Kidney (tissue), 14 donors: ENCODE data around the gene SYNE3. TPM values are rescaled to one million over a fixed set of nuclear protein-coding genes. Genes with fewer than 3 reads are reported as not detected.

ENCODE experiments used
- DNase-seq, 5 donors: peaks; one replicate each; pipeline ENCODE4 v3.0.0-alpha.2; 2013 to 2020
- FAIRE-seq: peaks from 2 replicates; lab custom pipeline; 2012; peaks lifted over from hg19 to GRCh38; lab: Jason Lieb, UNC
- H3K27ac ChIP-seq, 2 donors: one replicate each; pipeline ENCODE4 v1.7.0; 2013; ENCODE audit warnings: low read depth in 2 of 2, low read length in 2 of 2, inconsistent platforms in 1 of 2
- H3K27me3 ChIP-seq: one replicate; pipeline ENCODE4 v1.7.1; 2013; ENCODE audit warnings: low read length, inconsistent platforms; ENCODE audit not compliant: control insufficient read depth, insufficient read depth
- H3K36me3 ChIP-seq, 3 donors: one replicate each; pipeline versions ENCODE4 v1.7.0 to v1.7.1; 2013; ENCODE audit warnings: low read length in 3 of 3, control low read depth in 1 of 3, inconsistent platforms in 1 of 3; ENCODE audit not compliant: insufficient read depth in 3 of 3, control insufficient read depth in 2 of 3
- H3K4me1 ChIP-seq, 3 donors: one replicate each; pipeline versions ENCODE4 v1.7.0 to v1.7.1; 2013; ENCODE audit warnings: low read length in 3 of 3, inconsistent platforms in 1 of 3, low read depth in 1 of 3; ENCODE audit not compliant: control insufficient read depth in 2 of 3, insufficient read depth in 2 of 3
- H3K4me3 ChIP-seq, 3 donors: one replicate each; pipeline versions ENCODE4 v1.7.0 to v1.8.1; 2013; ENCODE audit warnings: low read length in 3 of 3, control low read depth in 1 of 3, inconsistent platforms in 1 of 3
- H3K9ac ChIP-seq, 3 donors: one replicate each; pipeline versions ENCODE4 v1.7.0 to v1.7.1; 2013; ENCODE audit warnings: low read length in 3 of 3, control low read depth in 1 of 3, inconsistent platforms in 1 of 3
- H3K9me3 ChIP-seq, 3 donors: one replicate each; pipeline versions ENCODE4 v1.7.0 to v1.7.1; 2013; ENCODE audit warnings: low read length in 3 of 3, control low read depth in 1 of 3, inconsistent platforms in 1 of 3; ENCODE audit not compliant: control insufficient read depth in 2 of 3, insufficient read depth in 1 of 3
- intact Hi-C: fragments of 100-400 bp; cut with DNase I; formaldehyde crosslinking; loops from one replicate; pipeline ENCODE4 v1.11.1; 2022
- polyA plus RNA-seq: library from polyadenylated mRNA; stranded (reverse); fragments of 350-450 nt; fragmentation: Illumina TruSeq; extraction: RNeasy Lipid Tissue Mini Kit (QIAGEN cat#74804); gene quantifications from one replicate; pipeline ENCODE4 v1.2.3, GENCODE V29; 2014; ENCODE audit warnings: low read depth, low replicate concordance; ENCODE audit not compliant: insufficient read depth
- total RNA-seq: library from RNA; stranded (reverse); fragmentation: NEBNext Ultra II Directional; extraction: Animal tissue kit (Norgen Biotek cat#: 25700); gene quantifications from one replicate; pipeline ENCODE4 v1.2.1, GENCODE V29; 2021
- TF ChIP-seq, protein P1 (sequence below): IDR thresholded peaks from 3 replicates; pipeline ENCODE4 v1.5.1; 2012; ENCODE audit warnings: mild to moderate bottlenecking, moderate library complexity, borderline replicate concordance; ENCODE audit not compliant: insufficient read depth; ENCODE audit errors: extremely low read depth
- donor health status: control.
- donor health status: control.
- donor health status: control.
- donor health status: control.
- donor health status: control.
- donor health status: DM: yes; HTN: yes; CAD: no.
- donor health status: Normal renal cell carcinoma (clear cell type).

The SYNE3 gene
- total and polyA plus RNA-seq, 2 donors from 2014 or later = 0.54 to 18.5 TPM

DNA sequence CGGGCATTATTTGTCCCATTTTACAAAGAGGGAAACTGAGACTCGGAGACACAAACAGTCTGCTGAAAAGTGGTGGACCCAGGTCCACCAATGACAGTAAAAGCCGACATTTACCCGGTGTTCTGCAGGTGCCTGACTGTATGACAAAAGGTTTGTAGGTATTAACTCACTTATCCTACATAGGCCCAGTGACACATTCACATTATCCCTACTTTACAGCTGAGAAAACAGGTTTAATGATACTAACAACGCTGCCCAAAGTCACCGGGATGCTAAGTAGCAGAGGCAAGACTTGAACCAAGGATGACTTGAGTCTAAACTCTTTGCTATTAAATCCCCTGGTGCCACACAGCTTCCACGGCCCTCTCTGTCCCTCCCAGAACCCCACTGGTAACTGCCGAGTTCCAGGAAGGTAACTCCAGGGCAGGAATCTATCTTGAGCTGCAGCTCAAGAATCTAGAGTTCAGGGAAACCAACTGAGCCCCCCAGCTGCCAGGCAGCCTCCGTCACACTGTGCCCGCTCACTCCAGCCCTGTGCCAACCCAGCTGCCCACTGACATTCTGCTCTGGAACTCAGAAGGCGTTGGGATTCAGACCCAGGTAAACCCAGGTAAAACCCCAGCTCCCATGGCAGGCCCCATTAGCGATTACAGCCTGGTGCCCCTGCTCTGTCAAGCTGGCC, 33.7 kb downstream of the SYNE3 start:
- no peaks in the 10 kb centered on the region for H3K9me3 ChIP-seq
- H3K4me3 ChIP-seq = no peak overlapping the region
- TF ChIP-seq, protein P1, sequence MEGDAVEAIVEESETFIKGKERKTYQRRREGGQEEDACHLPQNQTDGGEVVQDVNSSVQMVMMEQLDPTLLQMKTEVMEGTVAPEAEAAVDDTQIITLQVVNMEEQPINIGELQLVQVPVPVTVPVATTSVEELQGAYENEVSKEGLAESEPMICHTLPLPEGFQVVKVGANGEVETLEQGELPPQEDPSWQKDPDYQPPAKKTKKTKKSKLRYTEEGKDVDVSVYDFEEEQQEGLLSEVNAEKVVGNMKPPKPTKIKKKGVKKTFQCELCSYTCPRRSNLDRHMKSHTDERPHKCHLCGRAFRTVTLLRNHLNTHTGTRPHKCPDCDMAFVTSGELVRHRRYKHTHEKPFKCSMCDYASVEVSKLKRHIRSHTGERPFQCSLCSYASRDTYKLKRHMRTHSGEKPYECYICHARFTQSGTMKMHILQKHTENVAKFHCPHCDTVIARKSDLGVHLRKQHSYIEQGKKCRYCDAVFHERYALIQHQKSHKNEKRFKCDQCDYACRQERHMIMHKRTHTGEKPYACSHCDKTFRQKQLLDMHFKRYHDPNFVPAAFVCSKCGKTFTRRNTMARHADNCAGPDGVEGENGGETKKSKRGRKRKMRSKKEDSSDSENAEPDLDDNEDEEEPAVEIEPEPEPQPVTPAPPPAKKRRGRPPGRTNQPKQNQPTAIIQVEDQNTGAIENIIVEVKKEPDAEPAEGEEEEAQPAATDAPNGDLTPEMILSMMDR = no peak
- H3K36me3 ChIP-seq = no peaks in the 10 kb centered on the region
- H3K4me1 ChIP-seq = peaks cover 0 to 7% (median 4%) of the 10 kb centered on the region in 3 donors
- H3K27ac ChIP-seq = no peak overlapping the region
- H3K27me3 ChIP-seq = no peaks in the 10 kb centered on the region
- intact Hi-C loops = no loop called here
- FAIRE-seq (no peak), DNase-seq (peak in 1 of 5 donors; percentile 11)
- H3K9ac ChIP-seq = no peak overlapping the region

DNA sequence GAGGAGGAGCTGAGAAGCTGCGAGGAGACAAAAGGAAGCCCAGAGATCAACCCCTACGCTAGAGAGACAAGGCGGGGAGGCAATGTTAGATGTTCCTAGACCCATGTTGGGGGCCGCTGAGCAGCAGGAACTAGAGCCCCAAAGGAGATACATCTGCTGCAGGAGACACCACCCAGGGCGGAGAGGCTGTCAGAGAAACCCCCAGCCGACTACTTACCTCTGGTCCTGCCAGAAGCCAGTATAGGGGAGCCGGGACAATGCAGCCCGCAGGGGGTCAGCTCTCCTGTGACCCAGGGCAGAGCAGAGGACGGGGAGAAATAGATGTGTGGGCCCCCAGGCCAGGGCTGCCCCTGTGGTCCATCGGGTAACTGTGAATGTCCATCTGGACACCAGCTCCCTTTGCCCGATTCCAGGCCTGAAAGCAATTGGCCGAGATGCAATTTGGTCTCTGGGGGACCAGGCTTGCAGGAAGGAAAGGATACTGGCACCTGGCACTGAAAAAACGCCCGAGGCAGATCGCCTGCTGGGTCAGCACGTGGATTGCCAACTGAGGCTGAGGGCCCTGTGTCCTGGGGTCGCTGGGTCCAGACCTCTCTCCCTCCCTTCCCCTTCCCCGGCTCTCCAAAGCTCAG, 34.9 kb downstream of the SYNE3 start:
- TF ChIP-seq, protein P1 = no peak
- no peaks in the 10 kb centered on the region for H3K9me3 ChIP-seq
- no peak overlapping the region for H3K9ac ChIP-seq
- H3K4me3 ChIP-seq = no peak overlapping the region
- DNase-seq (peak in 1 of 5 donors; percentile 64), FAIRE-seq (no peak)
- H3K36me3 ChIP-seq = no peaks in the 10 kb centered on the region
- no peak overlapping the region for H3K27ac ChIP-seq
- peaks cover 0 to 7% (median 4%) of the 10 kb centered on the region in 3 donors for H3K4me1 ChIP-seq
- intact Hi-C loops = no loop called here
- H3K27me3 ChIP-seq = no peaks in the 10 kb centered on the region

GRCh38 chr14:95480887-95481226, 35.6 kb downstream of the SYNE3 start:
- H3K36me3 ChIP-seq = no peaks in the 10 kb centered on the region
- no peaks in the 10 kb centered on the region for H3K9me3 ChIP-seq
- TF ChIP-seq, protein P1 = no peak
- no peaks in the 10 kb centered on the region for H3K27me3 ChIP-seq
- H3K27ac ChIP-seq = no peak overlapping the region
- H3K4me1 ChIP-seq = peaks cover 0 to 7% (median 4%) of the 10 kb centered on the region in 3 donors
- intact Hi-C loops = no loop called here
- H3K4me3 ChIP-seq = no peak overlapping the region
- no peak for FAIRE-seq
- no peak overlapping the region for H3K9ac ChIP-seq
- DNase-seq = peak in 1 of 5 donors; percentile 38
